Measurements from ENCODE around the gene AQP2.

The AQP2 gene

GRCh38 chr12:49959685-49960473 lies 9.3 kb downstream of the AQP2 start:
- DNase-seq = no peak

DNA sequence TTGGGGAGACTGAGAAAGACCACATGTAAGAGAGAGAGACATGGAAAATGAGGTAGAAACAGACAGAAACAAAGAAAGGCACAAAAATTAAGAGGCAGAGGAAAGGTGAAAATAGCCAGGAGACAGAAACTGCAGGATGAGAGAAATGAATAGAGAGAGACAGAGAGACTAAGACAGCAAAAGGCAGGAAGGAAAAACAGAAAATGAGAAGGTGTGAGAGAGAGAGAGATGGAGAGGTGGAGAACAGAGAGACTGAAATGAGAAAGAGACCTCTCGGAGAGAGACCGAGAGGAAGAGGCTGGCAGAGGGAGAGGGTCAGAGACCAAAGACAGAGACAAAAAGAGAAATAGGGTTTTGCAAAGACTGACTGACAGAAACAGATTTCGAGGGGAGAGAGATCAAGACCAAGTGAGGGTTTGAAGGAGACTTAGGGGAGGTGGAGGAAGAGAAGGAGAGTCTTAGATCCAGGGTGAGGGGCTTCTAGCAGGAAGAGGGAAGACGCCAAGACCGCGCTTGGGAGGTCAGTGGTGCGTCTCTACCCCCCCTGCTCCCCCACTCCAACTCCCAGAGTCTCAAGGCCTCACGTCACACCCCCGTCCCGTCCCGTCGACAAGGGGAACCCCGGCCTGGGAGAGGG lies 10.1 kb downstream of the AQP2 start:
- DNase-seq = no peak

DNA sequence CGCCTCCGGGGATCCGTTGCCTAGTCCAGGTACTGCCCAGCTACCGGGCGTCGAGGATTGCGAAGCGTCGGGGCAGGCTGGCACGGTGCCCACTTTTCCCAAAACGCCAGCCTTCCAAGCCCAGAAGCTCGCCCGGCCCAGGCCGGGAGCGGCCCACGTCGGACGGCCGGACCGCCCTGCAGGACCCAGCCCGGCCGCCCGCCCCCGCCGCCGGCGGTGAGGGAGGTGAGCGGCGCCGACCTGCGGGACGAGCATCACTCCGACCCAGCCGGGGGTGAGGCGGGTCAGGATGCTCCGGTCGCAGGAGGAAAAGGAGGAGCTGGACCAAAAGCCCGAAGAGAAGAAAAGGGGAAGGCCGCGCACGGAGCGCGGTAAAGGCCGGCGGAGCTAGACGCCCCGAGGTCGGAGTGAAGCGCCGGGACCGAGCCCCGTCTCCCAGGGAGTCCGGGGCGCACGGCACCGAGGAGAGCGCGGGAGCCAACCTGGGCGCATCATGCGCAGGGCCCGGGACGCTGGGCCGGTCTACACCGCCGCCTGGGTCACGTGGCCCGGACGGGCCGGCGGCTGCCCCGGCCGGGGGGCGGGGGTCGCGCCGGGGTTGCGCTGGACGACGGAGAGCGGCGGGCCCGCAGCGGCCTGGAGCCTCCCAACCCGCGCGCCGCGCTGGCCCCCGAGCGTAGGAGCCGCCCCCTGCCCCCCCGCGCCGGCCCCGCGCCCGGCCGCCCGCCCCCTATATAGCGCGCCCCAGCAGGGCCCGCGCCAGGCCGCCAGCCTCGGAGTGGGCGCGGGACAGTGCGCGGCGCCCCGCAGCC lies 10.8 kb downstream of the AQP2 start, which contains the start of gene AQP5:
AQP5 (plus strand) TSS at position 762 of the 812 bp plus-strand sequence. CDS start 146 bp downstream, outside the sequence.
- DNase-seq = no peak

GRCh38 chr12:49961993-49962764 lies 11.6 kb downstream of the AQP2 start:
- no peak for DNase-seq

DNA sequence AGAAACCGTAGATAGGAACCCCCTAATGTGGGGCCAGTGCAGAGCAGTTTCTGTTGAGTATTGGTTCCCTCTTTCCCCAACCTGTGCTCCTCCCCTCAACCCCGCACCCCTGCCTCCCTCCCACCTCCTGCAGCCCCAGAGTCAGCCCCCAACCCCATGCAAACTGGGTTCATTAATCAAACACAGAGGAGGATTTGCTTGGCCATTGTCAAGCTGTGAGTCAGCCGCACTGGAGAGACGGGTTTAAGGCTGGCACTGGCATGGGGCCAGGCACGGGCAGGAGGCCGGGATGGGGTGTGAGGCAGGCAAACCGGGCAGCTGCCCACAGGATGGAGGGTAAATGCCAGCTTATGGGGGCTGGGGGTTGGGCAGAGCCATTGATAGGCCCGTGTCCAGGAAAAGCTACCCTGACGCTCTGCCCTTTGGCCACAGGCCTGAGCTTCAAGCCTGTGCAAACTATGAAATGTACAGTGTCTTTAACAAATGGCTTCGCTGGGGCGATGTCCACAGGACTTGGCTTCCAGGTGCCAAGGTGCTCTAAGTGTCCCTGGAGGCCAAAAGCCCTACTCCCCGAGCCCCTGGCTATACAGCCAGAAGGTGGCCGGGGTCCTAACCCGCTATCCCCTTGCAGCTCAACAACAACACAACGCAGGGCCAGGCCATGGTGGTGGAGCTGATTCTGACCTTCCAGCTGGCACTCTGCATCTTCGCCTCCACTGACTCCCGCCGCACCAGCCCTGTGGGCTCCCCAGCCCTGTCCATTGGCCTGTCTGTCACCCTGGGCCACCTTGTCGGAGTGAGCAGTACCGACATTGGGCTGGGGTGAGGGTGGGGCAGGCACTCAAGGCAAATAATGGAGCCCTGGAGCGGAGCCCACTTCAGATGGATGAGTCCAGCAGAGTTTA lies 12.6 kb downstream of the AQP2 start:
- no peak for DNase-seq

DNA sequence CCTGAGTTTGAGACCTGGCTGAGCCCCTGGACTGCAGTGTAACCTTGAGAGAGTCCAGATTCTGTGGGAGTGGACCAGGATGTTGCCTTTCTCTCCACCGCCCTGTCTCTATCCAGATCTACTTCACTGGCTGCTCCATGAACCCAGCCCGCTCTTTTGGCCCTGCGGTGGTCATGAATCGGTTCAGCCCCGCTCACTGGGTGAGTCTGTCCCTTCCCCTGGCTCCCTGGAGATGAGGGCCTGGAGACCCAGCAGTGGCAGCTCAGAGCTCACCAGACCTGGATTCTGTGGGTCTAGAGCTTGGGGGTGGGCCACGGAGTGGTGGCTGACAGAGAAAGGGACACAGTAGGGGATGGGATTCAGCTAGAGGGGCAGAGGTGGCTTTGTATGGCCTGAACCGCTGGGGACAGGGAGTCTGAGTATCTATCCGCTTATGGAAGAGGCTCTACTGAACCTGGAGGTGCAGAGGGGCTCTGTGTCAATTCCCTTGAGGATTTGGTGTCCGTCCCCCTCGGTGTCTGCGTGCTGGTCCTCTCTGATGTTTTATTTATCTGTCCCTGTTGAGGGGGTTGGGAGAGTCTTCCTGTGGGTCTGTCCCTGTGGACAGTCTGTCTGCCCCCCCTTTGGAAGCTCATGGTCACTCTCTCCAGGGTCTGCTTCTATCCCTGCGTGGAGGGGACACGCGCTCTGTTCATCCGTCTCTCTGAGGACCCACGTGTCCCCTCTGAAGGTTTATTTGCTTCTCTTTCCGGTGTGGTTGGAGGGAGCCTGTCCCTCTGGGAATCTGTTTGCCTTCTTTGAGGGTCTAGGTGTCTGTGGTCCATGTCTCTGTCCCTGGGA lies 13.7 kb downstream of the AQP2 start:
- no peak for DNase-seq

GRCh38 chr12:49964849-49965624 lies 14.5 kb downstream of the AQP2 start:
- no peak for DNase-seq

GRCh38 chr12:49965836-49966235 lies 15.3 kb downstream of the AQP2 start:
- no peak for DNase-seq

DNA sequence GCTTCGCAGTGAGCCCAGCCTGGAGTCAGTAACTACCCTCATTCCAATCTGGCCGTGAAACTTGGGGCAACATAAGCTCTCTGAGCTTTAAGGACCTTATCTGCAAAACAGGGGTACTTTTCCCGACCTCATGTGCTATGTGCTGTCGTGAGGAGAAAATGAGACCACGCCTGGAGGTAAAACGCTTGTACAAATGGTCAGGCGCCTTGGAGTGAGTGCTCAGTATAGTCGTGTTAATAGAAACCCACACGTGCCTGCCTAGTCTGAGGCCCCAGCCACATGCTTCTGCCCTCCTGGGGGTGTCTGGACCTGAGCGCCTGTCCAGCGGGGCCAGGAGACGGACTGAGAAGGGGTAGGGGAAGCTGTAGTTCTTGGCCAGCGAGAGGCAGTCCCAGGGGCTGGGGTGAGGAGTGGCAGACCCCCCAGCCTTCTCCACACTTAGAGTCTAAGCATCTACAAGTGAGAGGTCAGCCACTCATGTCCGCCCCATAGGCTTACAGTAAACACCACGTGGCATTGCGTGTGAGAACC lies 16.0 kb downstream of the AQP2 start:
- no peak for DNase-seq

DNA sequence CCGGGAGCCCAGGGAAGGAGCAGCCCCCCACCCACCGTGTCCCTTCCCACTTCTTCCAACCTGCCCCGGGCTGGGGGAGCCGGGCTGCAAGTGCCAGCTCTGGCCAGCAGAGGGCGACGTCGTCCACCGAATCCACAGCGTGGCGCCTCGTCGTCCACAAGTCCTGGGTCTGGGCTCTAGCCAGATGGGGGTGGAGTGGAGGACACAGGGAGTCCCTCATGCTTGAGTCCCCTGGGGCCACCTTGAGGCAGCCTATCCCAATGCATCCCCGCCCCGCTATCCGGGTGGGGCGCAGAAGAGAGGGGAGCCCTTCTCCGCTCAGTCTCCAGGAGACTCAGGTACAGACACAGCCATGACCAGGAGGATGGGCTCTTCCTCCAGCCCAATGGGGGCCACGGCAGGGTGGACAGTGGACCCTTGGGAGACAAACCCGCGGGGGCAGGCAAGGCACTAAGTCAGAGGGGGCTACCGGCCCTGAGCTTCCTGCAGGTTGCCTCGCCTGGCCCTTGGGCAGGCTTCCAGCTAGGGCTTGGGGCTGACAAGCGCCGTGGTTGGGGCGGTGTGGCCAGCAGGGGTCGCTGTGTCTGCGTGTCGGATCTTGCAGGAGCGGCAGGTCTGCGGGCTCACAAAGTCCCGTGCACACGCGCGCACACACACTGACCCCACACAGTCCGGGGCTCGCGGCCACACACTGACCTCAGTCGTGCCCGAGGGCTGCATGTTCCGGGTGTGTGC lies 16.7 kb downstream of the AQP2 start:
- DNase-seq = peak; percentile 96

- no peak for DNase-seq
Measured at GRCh38 chr12:49967777-49968250, 17.3 kb downstream of the AQP2 start.

GRCh38 chr12:49968471-49968870 lies 17.9 kb downstream of the AQP2 start:
- no peak for DNase-seq

GRCh38 chr12:49969027-49969426 lies 18.5 kb downstream of the AQP2 start:
- DNase-seq = no peak

DNA sequence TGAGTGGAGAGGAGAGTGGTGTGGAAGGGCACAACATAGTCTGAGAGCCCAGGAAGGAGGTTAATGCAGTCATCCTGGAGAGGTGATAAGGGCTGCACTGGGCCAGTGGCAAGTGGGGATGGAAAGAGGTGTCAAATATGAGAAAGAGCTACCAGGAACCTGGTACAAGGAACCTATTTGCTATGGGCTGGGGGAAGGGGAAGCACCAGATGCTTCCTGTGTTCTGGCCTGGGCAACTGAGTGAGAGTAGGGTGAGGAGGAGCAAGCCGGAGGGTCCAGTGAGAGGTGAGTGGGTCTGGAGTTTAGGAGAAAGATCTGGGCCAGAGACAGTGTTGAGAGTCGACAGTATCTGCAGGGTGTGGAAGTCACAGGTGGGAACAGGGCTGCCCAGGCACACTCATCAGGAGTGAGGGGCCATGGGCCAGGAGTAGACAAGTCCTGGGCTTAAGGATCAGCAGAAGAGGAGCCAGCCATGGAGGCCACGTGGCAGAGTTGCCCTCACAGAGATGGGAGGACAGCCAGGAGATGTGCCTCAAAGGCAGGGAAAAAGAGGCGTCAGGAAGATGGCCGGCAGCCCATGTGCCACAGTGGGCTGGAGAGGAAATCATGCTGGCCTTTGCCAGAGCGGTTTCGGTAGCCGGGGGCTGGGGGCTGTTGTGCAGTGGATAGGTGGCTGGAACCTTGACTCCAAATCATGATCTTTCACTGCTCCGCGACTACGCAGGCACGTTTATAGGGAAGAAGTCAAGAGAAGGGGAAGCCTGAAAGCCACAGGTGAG lies 19.3 kb downstream of the AQP2 start:
- DNase-seq = no peak

- DNase-seq = no peak
Measured at GRCh38 chr12:49970658-49971057, 20.1 kb downstream of the AQP2 start.

DNA sequence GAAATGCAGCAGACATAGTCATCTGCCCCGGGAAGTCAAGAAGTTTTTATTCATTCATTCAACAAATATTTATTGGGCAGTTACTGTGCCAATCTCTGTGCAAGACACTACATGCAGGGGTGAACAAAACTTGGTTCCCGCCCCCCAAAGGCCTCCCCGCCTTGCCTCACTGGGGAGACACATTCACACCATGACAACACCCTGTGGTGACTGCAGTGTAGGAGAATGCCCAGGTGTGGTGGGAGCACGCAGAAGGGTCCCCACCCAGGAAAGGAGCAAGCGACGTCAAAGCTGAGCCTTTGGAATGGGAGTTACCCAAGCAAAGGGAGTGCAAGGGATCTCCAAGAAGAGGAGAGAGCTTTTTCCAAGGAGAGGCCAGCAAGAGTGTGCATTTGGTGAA lies 20.6 kb downstream of the AQP2 start:
- no peak for DNase-seq

GRCh38 chr12:49972129-49972528 lies 21.6 kb downstream of the AQP2 start:
- DNase-seq = no peak

All from activated T-cell treated with anti-CD3 and anti-CD28 coated beads, Interleukin-2, amount 50 U/mL, for 1 hour (primary cell).